HepG2 (cell line): Measurements from ENCODE around the gene IFNA21.
"Not testable (repeated sequence)": the region's sequence is repeated elsewhere in the genome, so short reads cannot be mapped to it uniquely, and the experiment has no call there.

Source experiments
- BORCS8-MEF2B ChIP-seq: sonication (generic); formaldehyde crosslinking; IDR thresholded peaks from 2 replicates; pipeline ENCODE4 v1.8.0; 2022; ENCODE audit warnings: mild to moderate bottlenecking, missing genetic modification reagents
- FOSL2 ChIP-seq: sonication (generic); formaldehyde crosslinking; IDR thresholded peaks from 2 replicates; pipeline ENCODE4 v1.4.0; 2020; ENCODE audit warnings: missing genetic modification reagents
- HDAC2 ChIP-seq: sonication (generic); formaldehyde crosslinking; IDR thresholded peaks from 2 replicates; pipeline ENCODE4 v1.4.0; 2020; ENCODE audit warnings: missing genetic modification reagents
- HMG20B ChIP-seq: conservative IDR thresholded peaks from 2 replicates; pipeline ENCODE4 v1.6.1; 2016; ENCODE audit warnings: missing genetic modification reagents, missing compliant biosample characterization
- MYC ChIP-seq: sonication (generic); formaldehyde crosslinking; IDR thresholded peaks from 2 replicates; pipeline ENCODE4 v1.9.0; 2021; ENCODE audit warnings: missing genetic modification reagents, borderline replicate concordance
- SMAD3 ChIP-seq: sonication (generic); formaldehyde crosslinking; IDR thresholded peaks from 2 replicates; pipeline ENCODE4 v1.4.0; 2020; ENCODE audit warnings: missing genetic modification reagents
- SP2 ChIP-seq: sonication (generic); formaldehyde crosslinking; IDR thresholded peaks from 2 replicates; pipeline ENCODE4 v1.5.1; 2020; ENCODE audit warnings: mild to moderate bottlenecking, missing genetic modification reagents
- TF ChIP-seq, protein P1 (sequence below): sonication (generic); formaldehyde crosslinking; IDR thresholded peaks from 2 replicates; pipeline ENCODE4 v1.5.0; 2020; ENCODE audit warnings: mild to moderate bottlenecking, missing genetic modification reagents, moderate library complexity

DNA sequence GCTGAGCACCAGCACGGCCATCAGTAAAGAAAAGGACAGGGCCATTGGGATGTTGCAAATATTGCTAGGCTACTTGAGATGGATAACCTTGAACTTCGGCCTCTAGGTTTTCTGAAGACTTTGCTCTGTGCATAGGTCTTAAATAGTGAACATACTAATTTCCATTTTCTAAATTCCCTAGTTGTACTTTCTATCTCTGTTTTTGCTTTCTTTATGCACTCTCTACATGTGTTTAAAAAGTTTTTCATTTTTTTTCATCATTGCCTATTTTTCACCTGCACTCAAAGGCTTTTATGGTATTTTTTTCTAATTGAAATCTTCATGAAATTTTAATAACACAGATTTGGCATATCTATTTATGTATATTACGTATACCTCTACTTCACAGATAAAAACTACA, 21.0 kb upstream of the IFNA21 start, which contains the start of gene IFNA4:
- not testable (repeated sequence) for TF ChIP-seq SMAD3, MYC, HDAC2, HMG20B, FOSL2, SP2, BORCS8-MEF2B (CRISPR knock-in tag)
- TF ChIP-seq, protein P1, sequence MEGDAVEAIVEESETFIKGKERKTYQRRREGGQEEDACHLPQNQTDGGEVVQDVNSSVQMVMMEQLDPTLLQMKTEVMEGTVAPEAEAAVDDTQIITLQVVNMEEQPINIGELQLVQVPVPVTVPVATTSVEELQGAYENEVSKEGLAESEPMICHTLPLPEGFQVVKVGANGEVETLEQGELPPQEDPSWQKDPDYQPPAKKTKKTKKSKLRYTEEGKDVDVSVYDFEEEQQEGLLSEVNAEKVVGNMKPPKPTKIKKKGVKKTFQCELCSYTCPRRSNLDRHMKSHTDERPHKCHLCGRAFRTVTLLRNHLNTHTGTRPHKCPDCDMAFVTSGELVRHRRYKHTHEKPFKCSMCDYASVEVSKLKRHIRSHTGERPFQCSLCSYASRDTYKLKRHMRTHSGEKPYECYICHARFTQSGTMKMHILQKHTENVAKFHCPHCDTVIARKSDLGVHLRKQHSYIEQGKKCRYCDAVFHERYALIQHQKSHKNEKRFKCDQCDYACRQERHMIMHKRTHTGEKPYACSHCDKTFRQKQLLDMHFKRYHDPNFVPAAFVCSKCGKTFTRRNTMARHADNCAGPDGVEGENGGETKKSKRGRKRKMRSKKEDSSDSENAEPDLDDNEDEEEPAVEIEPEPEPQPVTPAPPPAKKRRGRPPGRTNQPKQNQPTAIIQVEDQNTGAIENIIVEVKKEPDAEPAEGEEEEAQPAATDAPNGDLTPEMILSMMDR (CRISPR knock-in tag): not testable (repeated sequence)
